Lower lobe of right lung (tissue), 2 donors: ENCODE data around the gene DDX17. TPM values are rescaled to one million over a fixed set of nuclear protein-coding genes. Genes with fewer than 3 reads are reported as not detected.

Experiments used
- ATAC-seq, 2 donors: fragments of 200-7000 bp; cut with Tn5 transposase; one replicate each; pipeline ENCODE4 v1.9.1; 2020 to 2022; ENCODE audit warnings: mild to moderate bottlenecking in 2 of 2, moderate library complexity in 2 of 2
- DNase-seq: peaks from one replicate; pipeline ENCODE4 v3.0.0-alpha.2; 2020
- H3K27ac ChIP-seq: fragments of 200-600 bp; one replicate; pipeline ENCODE4 v1.8.0; 2022
- H3K27me3 ChIP-seq: fragments of 200-600 bp; one replicate; pipeline ENCODE4 v1.8.0; 2022; ENCODE audit warnings: low read depth
- H3K36me3 ChIP-seq: fragments of 200-600 bp; one replicate; pipeline ENCODE4 v1.8.0; 2022; ENCODE audit warnings: mild to moderate bottlenecking
- H3K4me1 ChIP-seq: fragments of 200-600 bp; one replicate; pipeline ENCODE4 v1.8.0; 2022
- H3K4me3 ChIP-seq: fragments of 200-600 bp; one replicate; pipeline ENCODE4 v1.8.0; 2022; ENCODE audit warnings: mild to moderate bottlenecking
- H3K9me3 ChIP-seq: fragments of 200-600 bp; one replicate; pipeline ENCODE4 v1.8.0; 2022
- CTCF ChIP-seq: fragments of 200-600 bp; IDR thresholded peaks from one replicate; pipeline ENCODE4 v1.8.0; 2022; ENCODE audit warnings: antibody characterized with exemption, mild to moderate bottlenecking
- intact Hi-C: fragments of 100-400 bp; cut with DNase I; formaldehyde crosslinking; loops from one replicate; pipeline ENCODE4 v1.11.0; 2022
- total RNA-seq: library from RNA; stranded (reverse); fragmentation: NEBNext Ultra II Directional; extraction: Animal tissue kit (Norgen Biotek cat#: 25700); gene quantifications from one replicate; pipeline ENCODE4 v1.2.1, GENCODE V29; 2021
- donor health status: DM: no; HTN: yes; CAD: no; lungs with severe emphysema.

DDX17 gene
- total RNA-seq, 1 donor from 2014 or later: 457 TPM

- no peaks in the 10 kb centered on the region for H3K9me3 ChIP-seq
- TF ChIP-seq CTCF: no peak
- no peaks in the 10 kb centered on the region for H3K4me1 ChIP-seq
- no peak overlapping the region for H3K27ac ChIP-seq
- no peaks in the 10 kb centered on the region for H3K36me3 ChIP-seq
- ATAC-seq (peak in 1 of 2 donors; percentile 29), DNase-seq (no peak)
- no peaks in the 10 kb centered on the region for H3K27me3 ChIP-seq
- no peak overlapping the region for H3K4me3 ChIP-seq
- intact Hi-C loops: no loop called here
Observed at GRCh38 chr22:38513063-38513462, 7.0 kb upstream of the DDX17 start.

- DNase-seq (no peak), ATAC-seq (no peak)
- TF ChIP-seq CTCF: no peak
- Histone ChIP-seq H3K27ac (no peak overlapping the region), H3K36me3 (no peaks in the 10 kb centered on the region), H3K9me3 (no peaks in the 10 kb centered on the region), H3K4me1 (peaks cover 6% of the 10 kb centered on the region), H3K27me3 (no peaks in the 10 kb centered on the region), H3K4me3 (no peak overlapping the region)
- intact Hi-C loops: no loop called here
Observed at GRCh38 chr22:38510416-38510970, 4.4 kb upstream of the DDX17 start.

DNA sequence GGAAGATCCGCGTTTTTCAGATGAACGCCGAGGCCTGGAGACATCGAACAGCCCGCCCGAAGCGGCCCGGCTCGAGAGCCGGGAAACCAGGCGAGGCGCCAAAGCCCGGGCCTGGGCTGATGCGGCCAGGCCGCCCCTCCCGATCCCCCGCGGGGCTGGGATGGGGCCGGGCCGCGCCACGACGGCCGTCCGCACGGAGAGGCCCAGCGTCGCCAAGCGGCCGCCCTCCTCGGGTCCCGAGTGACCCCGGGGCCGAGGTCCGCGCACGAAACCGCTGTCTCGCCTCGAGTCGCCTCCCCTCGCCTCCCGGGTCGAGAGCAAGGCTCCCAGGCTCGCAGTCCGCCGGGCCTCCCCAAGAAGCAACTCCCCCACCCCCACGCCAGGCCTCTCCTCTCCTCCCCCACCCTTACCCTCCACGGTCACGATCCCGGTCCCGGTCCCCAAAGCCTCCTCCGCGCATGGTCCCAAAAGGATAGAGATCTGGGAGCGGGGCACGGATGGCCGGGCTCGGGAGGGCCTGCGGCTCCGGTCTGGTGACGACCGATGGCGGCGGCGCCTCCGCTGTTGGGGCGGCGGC, 482 bp downstream of the DDX17 start:
- Histone ChIP-seq H3K27me3 (no peaks in the 10 kb centered on the region), H3K36me3 (peaks cover 28% of the 10 kb centered on the region), H3K27ac (peak overlapping the region; percentile 100), H3K9me3 (no peaks in the 10 kb centered on the region), H3K4me3 (peak overlapping the region; percentile 80), H3K4me1 (peaks cover 42% of the 10 kb centered on the region)
- intact Hi-C loops: no loop called here
- no peak for TF ChIP-seq CTCF
- ATAC-seq (peak; percentile 87 to 88), DNase-seq (peak; percentile 83)

DNA sequence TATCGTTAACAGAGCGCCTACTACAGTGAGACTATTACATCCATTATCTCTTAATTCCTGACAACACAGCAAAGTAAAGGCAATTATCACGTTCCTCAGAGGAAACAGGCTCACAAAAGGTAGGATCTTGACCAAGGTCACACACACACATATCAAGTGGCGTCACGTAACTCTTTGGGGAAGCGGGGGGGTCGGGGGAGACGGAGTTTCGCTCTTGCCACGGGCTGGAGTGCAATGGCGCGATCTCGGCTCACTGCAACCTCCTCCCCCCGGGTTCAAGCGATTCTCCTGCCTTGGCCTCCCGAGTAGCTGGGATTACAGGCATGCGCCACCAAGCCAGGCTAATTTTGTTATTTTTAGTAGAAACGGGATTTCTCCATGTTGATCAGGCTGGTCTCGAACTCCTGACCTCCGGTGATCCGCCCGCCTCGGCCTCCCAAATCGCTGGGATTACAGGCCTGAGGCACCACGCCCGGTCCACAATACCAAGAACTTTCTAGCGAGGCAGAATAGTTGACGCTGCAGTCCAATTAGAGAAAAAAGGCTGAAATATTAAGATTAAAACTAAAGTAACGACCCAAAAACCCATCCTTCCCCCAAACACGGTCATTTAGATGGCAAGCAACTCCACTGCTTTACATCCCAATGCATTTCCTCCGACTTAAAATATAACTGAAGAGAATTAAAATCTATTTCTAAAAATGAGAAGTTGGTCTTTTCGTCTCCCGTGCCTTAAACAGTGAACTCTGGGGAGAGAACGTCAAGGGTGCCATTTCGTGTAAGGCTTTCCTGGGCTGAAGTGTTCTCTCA, 1.2 kb downstream of the DDX17 start:
- H3K27me3 ChIP-seq: no peaks in the 10 kb centered on the region
- TF ChIP-seq CTCF: no peak
- H3K36me3 ChIP-seq: peaks cover 35% of the 10 kb centered on the region
- peak; percentile 80 for DNase-seq
- H3K9me3 ChIP-seq: no peaks in the 10 kb centered on the region
- intact Hi-C loops: no loop called here
- ATAC-seq: peak; percentile 24 to 46
- H3K4me1 ChIP-seq: peaks cover 42% of the 10 kb centered on the region
- peak overlapping the region; percentile 80 for H3K4me3 ChIP-seq
- H3K27ac ChIP-seq: peak overlapping the region; percentile 100

- no peaks in the 10 kb centered on the region for H3K9me3 ChIP-seq
- no peak for TF ChIP-seq CTCF
- H3K4me3 ChIP-seq: peak overlapping the region; percentile 80
- no peak overlapping the region for H3K27ac ChIP-seq
- ATAC-seq (no peak), DNase-seq (no peak)
- no peaks in the 10 kb centered on the region for H3K27me3 ChIP-seq
- H3K36me3 ChIP-seq: peaks cover 54% of the 10 kb centered on the region
- peaks cover 42% of the 10 kb centered on the region for H3K4me1 ChIP-seq
- intact Hi-C loops: no loop called here
Observed at GRCh38 chr22:38503021-38503420, 3.1 kb downstream of the DDX17 start.
